Common myeloid progenitor, CD34-positive (primary cell): ENCODE results near the gene KRT7.

Experiments used
- CTCF ChIA-PET: fragments of 350-600 bp; sonication (Branson Sonifier 250); formaldehyde crosslinking; loops from one replicate; lab custom pipeline; 2021; ENCODE audit warnings: antibody characterized with exemption; lab: Charles Lee
- POLR2A ChIA-PET: fragments of 350-600 bp; sonication (Branson Sonifier 250); formaldehyde crosslinking; loops from one replicate; lab custom pipeline; 2021; ENCODE audit warnings: antibody characterized with exemption; lab: Charles Lee
- DNase-seq, 3 donors: peaks; one replicate each; pipeline versions ENCODE4 v3.0.0 to v3.0.0-alpha.2; 2013
- H3K27ac ChIP-seq, 2 experiments: 1 replicate in 1 of 2; 2 replicates in 1 of 2; pipeline ENCODE4 v1.7.0; 2013; ENCODE audit warnings: inconsistent platforms in 2 of 2, low read length in 2 of 2, mild to moderate bottlenecking in 2 of 2, low read depth in 1 of 2, moderate library complexity in 1 of 2; ENCODE audit not compliant: severe bottlenecking in 2 of 2, insufficient read depth in 1 of 2, poor library complexity in 1 of 2
- H3K27me3 ChIP-seq, 5 experiments: replicated peaks in 2 of 5; 1 replicate in 3 of 5; 2 replicates in 2 of 5; pipeline versions ENCODE4 v1.6.1 to v1.7.0; 2013; ENCODE audit warnings: low read length in 4 of 5, mild to moderate bottlenecking in 2 of 5, moderate library complexity in 2 of 5, inconsistent platforms in 1 of 5; ENCODE audit not compliant: insufficient read depth in 5 of 5, control insufficient read depth in 4 of 5
- H3K36me3 ChIP-seq, 4 experiments: 1 replicate in 2 of 4; 2 replicates in 2 of 4; pipeline versions ENCODE4 v1.6.1 to v1.7.0; 2013; ENCODE audit warnings: low read length in 3 of 4, control low read depth in 1 of 4, mild to moderate bottlenecking in 1 of 4; ENCODE audit not compliant: control insufficient read depth in 4 of 4, insufficient read depth in 4 of 4
- H3K4me1 ChIP-seq, 4 experiments: 1 replicate in 3 of 4; 2 replicates in 1 of 4; pipeline versions ENCODE4 v1.6.1 to v1.7.1; 2013; ENCODE audit warnings: low read length in 3 of 4, mild to moderate bottlenecking in 3 of 4, control low read depth in 1 of 4, inconsistent platforms in 1 of 4, moderate library complexity in 1 of 4; ENCODE audit not compliant: control insufficient read depth in 4 of 4, insufficient read depth in 4 of 4; ENCODE audit errors: control extremely low read depth in 1 of 4
- H3K4me3 ChIP-seq, 7 experiments: 1 replicate in 4 of 7; 2 replicates in 3 of 7; pipeline versions ENCODE4 v1.5.1 to v1.7.0; 2013; ENCODE audit warnings: mild to moderate bottlenecking in 7 of 7, low read length in 6 of 7, moderate library complexity in 6 of 7, inconsistent platforms in 2 of 7, low read depth in 2 of 7, control low read depth in 1 of 7; ENCODE audit not compliant: insufficient read depth in 4 of 7, control insufficient read depth in 1 of 7; ENCODE audit errors: extremely low read depth in 1 of 7
- H3K9me3 ChIP-seq, 5 experiments: 1 replicate in 4 of 5; 2 replicates in 1 of 5; pipeline versions ENCODE4 v1.6.1 to v1.7.1; 2013; ENCODE audit warnings: low read length in 4 of 5, mild to moderate bottlenecking in 2 of 5, inconsistent platforms in 1 of 5, low read depth in 1 of 5, moderate library complexity in 1 of 5; ENCODE audit not compliant: control insufficient read depth in 4 of 5, insufficient read depth in 2 of 5; ENCODE audit errors: control extremely low read depth in 1 of 5
- WGBS: methylation state at CpG from one replicate; pipeline ENCODE4 v1.1.5; 2013; ENCODE audit not compliant: insufficient coverage; 5-methylcytosine and 5-hydroxymethylcytosine counted together

Gene KRT7

GRCh38 chr12:52243856-52244614, 11.0 kb downstream of the KRT7 start:
- ChIA-PET CTCF (interaction anchor here (0.7 to 3.1 kb wide), 14 partner anchors 9 to 84 kb away, joined by 3 to 21 read pairs (median 6); no protein-coding TSS in a partner anchor), POLR2A (interaction anchor here (1.1 kb wide), 1 partner anchor 12 kb away, joined by 3 read pairs; no protein-coding TSS in a partner anchor)
- Histone ChIP-seq H3K27me3 (peaks cover 0 to 14% (median 7%) of the 10 kb centered on the region in 5 experiments), H3K9me3 (no peaks in the 10 kb centered on the region), H3K36me3 (no peaks in the 10 kb centered on the region), H3K4me3 (peak overlapping the region in 1 of 7 experiments; percentile 30), H3K4me1 (peaks cover 0 to 25% (median 15%) of the 10 kb centered on the region in 4 experiments), H3K27ac (peak overlapping the region; percentile 17 to 55)
- DNase-seq = peak; percentile 86 to 97 (median 97)
- 2% methylated on average over 10 of the region's 12 CpGs for WGBS

DNA sequence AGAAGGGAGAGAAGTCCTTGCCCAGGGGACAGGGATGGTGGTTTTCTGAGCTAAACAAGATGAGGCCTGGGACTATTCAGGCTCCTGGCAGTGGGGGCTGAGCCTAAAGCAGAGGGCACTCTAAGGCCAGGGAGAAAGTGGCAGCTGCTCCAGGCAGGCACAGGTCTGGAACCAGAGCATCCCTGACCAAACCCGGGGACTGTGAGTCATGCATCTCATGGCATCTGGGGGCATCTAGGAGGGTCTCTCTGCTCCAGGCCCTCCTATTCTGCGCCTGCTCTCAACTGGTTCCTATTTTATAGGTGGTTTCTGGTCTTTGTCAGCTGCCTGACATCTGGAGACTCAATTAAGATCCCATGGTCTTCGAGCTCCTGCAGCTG, 11.6 kb downstream of the KRT7 start:
- no peaks in the 10 kb centered on the region for H3K9me3 ChIP-seq

GRCh38 chr12:52245259-52245961, 12.4 kb downstream of the KRT7 start:
- ChIA-PET POLR2A (no interaction called here), CTCF (interaction anchor here (1.1 to 3.1 kb wide), 10 partner anchors 9 to 82 kb away, joined by 3 to 21 read pairs (median 6); no protein-coding TSS in a partner anchor)
- no peak for DNase-seq
- Histone ChIP-seq H3K4me1 (peaks cover 0 to 33% (median 18%) of the 10 kb centered on the region in 4 experiments), H3K36me3 (no peaks in the 10 kb centered on the region), H3K9me3 (no peaks in the 10 kb centered on the region), H3K4me3 (no peak overlapping the region), H3K27ac (no peak overlapping the region), H3K27me3 (peaks cover 0 to 25% (median 10%) of the 10 kb centered on the region in 5 experiments)
- WGBS = 98% methylated on average over 19 of the region's 20 CpGs

More for the DNA sequence above, 11.6 kb downstream of the KRT7 start:
- peaks cover 0 to 18% (median 10%) of the 10 kb centered on the region in 5 experiments for H3K27me3 ChIP-seq
- H3K4me3 ChIP-seq = peak overlapping the region in 1 of 7 experiments; percentile 17
- CTCF ChIA-PET = interaction anchor here (0.7 to 3.1 kb wide), 15 partner anchors 8 to 83 kb away, joined by 3 to 21 read pairs (median 6); no protein-coding TSS in a partner anchor
- no CpG with 5 or more reads among the region's 3 CpGs for WGBS
- H3K27ac ChIP-seq = peak overlapping the region; percentile 17 to 55
- DNase-seq = peak in 2 of 3 donors; percentile 86
- H3K36me3 ChIP-seq = no peaks in the 10 kb centered on the region
- peaks cover 0 to 25% (median 15%) of the 10 kb centered on the region in 4 experiments for H3K4me1 ChIP-seq
- POLR2A ChIA-PET = no interaction called here

DNA sequence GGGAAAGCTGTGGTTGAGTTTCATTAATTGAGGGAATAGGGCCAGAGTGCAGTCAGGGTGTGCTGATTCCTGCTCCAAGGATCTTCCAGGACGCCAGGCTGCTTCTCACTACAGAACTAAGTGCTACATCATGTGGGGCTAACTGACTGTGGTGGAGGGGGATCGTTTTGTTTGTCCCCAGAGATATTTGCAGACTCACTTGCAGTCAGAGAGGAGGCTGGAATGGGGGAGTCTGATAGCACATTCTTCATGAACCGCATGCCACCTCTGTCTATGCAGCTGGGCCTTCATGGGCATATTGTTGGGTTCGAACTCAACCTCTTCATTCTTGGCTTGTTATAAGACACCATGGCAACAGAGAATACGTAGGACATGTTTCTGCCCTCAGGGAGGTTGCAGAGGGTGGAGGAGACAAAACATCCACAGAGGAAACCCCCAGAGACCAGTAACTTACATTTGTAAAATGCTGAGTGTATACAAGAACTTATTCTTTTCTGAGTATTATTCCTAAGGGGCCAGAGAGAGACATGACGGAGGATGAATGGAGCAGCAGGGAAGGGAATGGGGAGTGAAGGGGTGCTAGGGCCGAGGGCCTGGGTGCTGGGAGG, 13.0 kb downstream of the KRT7 start:
- Histone ChIP-seq H3K4me3 (no peak overlapping the region), H3K27ac (no peak overlapping the region), H3K9me3 (no peaks in the 10 kb centered on the region), H3K27me3 (peaks cover 0 to 29% (median 10%) of the 10 kb centered on the region in 5 experiments), H3K4me1 (peaks cover 0 to 37% (median 20%) of the 10 kb centered on the region in 4 experiments), H3K36me3 (no peaks in the 10 kb centered on the region)
- no peak for DNase-seq
- WGBS = 80% methylated on average over 7 of the region's 7 CpGs
- ChIA-PET CTCF (interaction anchor here (1.1 to 3.1 kb wide), 7 partner anchors 10 to 82 kb away, joined by 3 to 21 read pairs (median 5); no protein-coding TSS in a partner anchor), POLR2A (no interaction called here)

- ChIA-PET CTCF (interaction anchor here (1.6 to 2.7 kb wide), 3 partner anchors 13 to 33 kb away, joined by 3 to 10 read pairs (median 6); no protein-coding TSS in a partner anchor), POLR2A (no interaction called here)
- Histone ChIP-seq H3K4me1 (peaks cover 0 to 46% (median 27%) of the 10 kb centered on the region in 4 experiments), H3K36me3 (no peaks in the 10 kb centered on the region), H3K27me3 (peaks cover 0 to 31% (median 12%) of the 10 kb centered on the region in 5 experiments), H3K27ac (no peak overlapping the region), H3K4me3 (no peak overlapping the region), H3K9me3 (no peaks in the 10 kb centered on the region)
- 79% methylated on average over 8 of the region's 10 CpGs for WGBS
- no peak for DNase-seq
These were observed 13.9 kb downstream of the KRT7 start for GRCh38 chr12:52246720-52247621.
